H1 (cell line): ENCODE data around the gene PKP1. TPM values are rescaled to one million over a fixed set of nuclear protein-coding genes. Genes with fewer than 3 reads are reported as not detected.

Experiments used
- polyA plus RNA-seq, 7 experiments: library from polyadenylated mRNA; depleted of rRNA in 3 of 7; stranded (reverse) in 5 of 7; unstranded in 2 of 7; fragments of >200 nt in 5 of 7; fragments of 200-250 nt in 2 of 7; gene quantifications; 1 replicate in 5 of 7; 2 replicates in 1 of 7; 4 replicates in 1 of 7; pipeline versions ENCODE4 v1.2.1 to v1.2.3, GENCODE V29; 2011 to 2013; ENCODE audit warnings: missing spikeins in 2 of 7, mixed read lengths in 2 of 7
- total RNA-seq: library from RNA; stranded (reverse); fragmentation: NEBNext Ultra II Directional; extraction: Animal tissue kit (Norgen Biotek cat#: 25700); gene quantifications from 2 replicates; pipeline ENCODE4 v1.2.1, GENCODE V29; 2021

Gene PKP1
- total and polyA plus RNA-seq, 2 of the 8 experiments (the other 6 are each of a cell fraction or from before 2014, with no cell fraction given): 0.21 to 0.95 TPM

Other genes with a start within 250 kb of the PKP1 start
- gene CACNA1S, start 171.1 kb upstream of the PKP1 start, total RNA-seq: not detected in 2 replicates
- 0.06 and 0.08 TPM in 2 replicates for gene CACNA1S, start 171.1 kb upstream of the PKP1 start, polyA plus RNA-seq (2011; rRNA removed)
- gene ASCL5, start 156.3 kb upstream of the PKP1 start, total RNA-seq: 0.41 and 0.44 TPM in 2 replicates
- 0.29 and 0.31 TPM in 2 replicates for gene ASCL5, start 156.3 kb upstream of the PKP1 start, polyA plus RNA-seq (2011; rRNA removed)
- 79.9 and 83.2 TPM in 2 replicates for gene TMEM9, start 129.0 kb upstream of the PKP1 start, total RNA-seq
- gene TMEM9, start 129.0 kb upstream of the PKP1 start, polyA plus RNA-seq (2011; rRNA removed): 181 and 202 TPM in 2 replicates
- gene IGFN1, start 92.7 kb upstream of the PKP1 start, total RNA-seq: not detected in 2 replicates
- not detected in 2 replicates for gene IGFN1, start 92.7 kb upstream of the PKP1 start, polyA plus RNA-seq (2011; rRNA removed)
- 21.0 and 22.6 TPM in 2 replicates for gene TNNT2, start 94.2 kb downstream of the PKP1 start, total RNA-seq
- gene TNNT2, start 94.2 kb downstream of the PKP1 start, polyA plus RNA-seq (2011; rRNA removed): 3.1 and 5.3 TPM in 2 replicates
- gene LAD1, start 115.8 kb downstream of the PKP1 start, total RNA-seq: 30.5 and 32.8 TPM in 2 replicates
- 9.3 and 12.4 TPM in 2 replicates for gene LAD1, start 115.8 kb downstream of the PKP1 start, polyA plus RNA-seq (2011; rRNA removed)
- 0.29 and 0.50 TPM in 2 replicates for gene TNNI1, start 138.2 kb downstream of the PKP1 start, total RNA-seq
- gene TNNI1, start 138.2 kb downstream of the PKP1 start, polyA plus RNA-seq (2011; rRNA removed): 0.46 and 1.0 TPM in 2 replicates
- gene PHLDA3, start 185.7 kb downstream of the PKP1 start, total RNA-seq: 27.5 and 27.7 TPM in 2 replicates
- 25.5 and 42.8 TPM in 2 replicates for gene PHLDA3, start 185.7 kb downstream of the PKP1 start, polyA plus RNA-seq (2011; rRNA removed)
- gene CSRP1, start 223.6 kb downstream of the PKP1 start, total RNA-seq: 22.3 and 24.1 TPM in 2 replicates
- gene CSRP1, start 223.6 kb downstream of the PKP1 start, polyA plus RNA-seq (2011; rRNA removed): 13.2 and 14.2 TPM in 2 replicates